GM10248 (cell line): ENCODE data around the gene AXDND1.

Source experiments
- CTCF ChIA-PET: fragments of 300-600 bp; sonication (Branson Sonifier 250); formaldehyde crosslinking; extraction: SDS; loops from one replicate; lab custom pipeline; 2021; ENCODE audit warnings: antibody characterized with exemption; lab: Yijun Ruan, JAX
- POLR2A ChIA-PET: fragments of 350-650 bp; sonication (Branson Sonifier 250); formaldehyde crosslinking; extraction: SDS; loops from one replicate; lab custom pipeline; 2020; ENCODE audit warnings: antibody characterized with exemption; lab: Yijun Ruan, JAX
- DNase-seq: peaks from one replicate; pipeline ENCODE4 v3.0.0; 2012; ENCODE audit errors: extremely low spot score
- CTCF ChIP-seq: IDR thresholded peaks from 2 replicates; pipeline ENCODE4 v1.5.1; 2012; ENCODE audit warnings: mild to moderate bottlenecking, low read depth; ENCODE audit errors: extremely low read depth, missing control alignments, control extremely low read depth

AXDND1 gene

GRCh38 chr1:179326746-179327145, 39.0 kb upstream of the AXDND1 start:
- CTCF ChIA-PET, result interaction anchor here (1.2 kb wide), 1 partner anchor 10 kb away, joined by 3 read pairs; no protein-coding TSS in a partner anchor

GRCh38 chr1:179327196-179327595, 38.6 kb upstream of the AXDND1 start:
- CTCF ChIA-PET, result interaction anchor here (1.2 kb wide), 1 partner anchor 10 kb away, joined by 3 read pairs; no protein-coding TSS in a partner anchor
- TF ChIP-seq CTCF, result no peak
- no peak for DNase-seq
- POLR2A ChIA-PET, result no interaction called here

More at GRCh38 chr1:179326746-179327145, 39.0 kb upstream of the AXDND1 start:
- no peak for TF ChIP-seq CTCF
- no peak for DNase-seq
- POLR2A ChIA-PET, result no interaction called here

GRCh38 chr1:179327679-179328078, 38.1 kb upstream of the AXDND1 start:
- CTCF ChIA-PET, result interaction anchor here (0.5 to 1.3 kb wide), 2 partner anchors 29 to 826 kb away, joined by 3 read pairs; no protein-coding TSS in a partner anchor
- POLR2A ChIA-PET, result no interaction called here
- no peak for TF ChIP-seq CTCF
- no peak for DNase-seq

GRCh38 chr1:179329862-179330261, 35.9 kb upstream of the AXDND1 start:
- TF ChIP-seq CTCF, result no peak
- DNase-seq, result no peak
- ChIA-PET CTCF (interaction anchor here (2.0 kb wide), 1 partner anchor 19 kb away, joined by 5 read pairs; no protein-coding TSS in a partner anchor), POLR2A (no interaction called here)

GRCh38 chr1:179334440-179334839, 31.3 kb upstream of the AXDND1 start:
- ChIA-PET CTCF (interaction anchor here (1.1 to 1.4 kb wide), 2 partner anchors 14 to 34 kb away, joined by 3 read pairs; no protein-coding TSS in a partner anchor), POLR2A (no interaction called here)
- TF ChIP-seq CTCF, result no peak
- no peak for DNase-seq

GRCh38 chr1:179337288-179337687, 28.5 kb upstream of the AXDND1 start:
- POLR2A ChIA-PET, result no interaction called here
- no peak for TF ChIP-seq CTCF
- DNase-seq, result no peak
- CTCF ChIA-PET, result no interaction called here
